IPS DF 19.7 (cell line): ENCODE measurements around the gene TMEM176A.
"Not testable (repeated sequence)": the region's sequence is repeated elsewhere in the genome, so short reads cannot be mapped to it uniquely, and the experiment has no call there.

Source experiments
- DNase-seq: peaks from one replicate; pipeline ENCODE4 v3.0.0-alpha.2; 2013; ENCODE audit warnings: low read depth, low spot score

TMEM176A gene, protein sequence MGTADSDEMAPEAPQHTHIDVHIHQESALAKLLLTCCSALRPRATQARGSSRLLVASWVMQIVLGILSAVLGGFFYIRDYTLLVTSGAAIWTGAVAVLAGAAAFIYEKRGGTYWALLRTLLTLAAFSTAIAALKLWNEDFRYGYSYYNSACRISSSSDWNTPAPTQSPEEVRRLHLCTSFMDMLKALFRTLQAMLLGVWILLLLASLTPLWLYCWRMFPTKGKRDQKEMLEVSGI

DNA sequence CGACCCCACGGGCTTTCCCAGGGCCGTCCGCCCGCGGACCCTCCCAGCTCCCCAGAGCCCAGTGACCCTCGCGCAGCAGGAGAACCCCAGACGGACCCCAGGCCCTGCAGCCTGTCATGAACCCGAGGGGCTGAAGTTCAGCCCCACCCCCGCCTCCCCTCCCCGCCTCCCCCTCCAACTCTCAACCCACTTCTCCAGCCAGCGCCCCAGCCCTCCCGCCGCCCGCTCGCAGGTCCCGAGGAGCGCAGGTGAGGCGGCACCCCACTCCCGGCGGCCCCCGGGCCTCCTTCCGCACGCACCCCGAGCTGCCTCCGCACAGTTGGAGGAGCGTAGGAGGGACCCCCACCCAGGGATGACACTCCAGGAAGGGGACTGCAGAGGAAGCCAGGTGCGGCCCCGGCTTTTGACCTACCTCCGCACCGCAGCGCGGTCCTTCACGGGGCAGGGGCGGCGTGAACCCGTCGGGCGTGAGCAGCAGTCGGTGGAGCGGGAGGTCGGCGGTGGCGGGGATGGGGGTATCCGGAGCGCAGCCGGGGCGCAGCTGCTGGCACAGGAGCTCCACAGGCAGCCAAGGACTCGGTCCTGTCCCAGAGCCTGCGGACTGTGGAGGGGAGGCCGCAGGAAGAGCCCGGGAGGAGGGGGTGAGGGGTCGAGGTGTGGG, at the start of gene TMEM176A:
Gene TMEM176A (plus strand): TSS at position 189 of the 661 bp plus-strand sequence. CDS start 782 bp downstream, outside the sequence.
- DNase-seq: no peak

DNA sequence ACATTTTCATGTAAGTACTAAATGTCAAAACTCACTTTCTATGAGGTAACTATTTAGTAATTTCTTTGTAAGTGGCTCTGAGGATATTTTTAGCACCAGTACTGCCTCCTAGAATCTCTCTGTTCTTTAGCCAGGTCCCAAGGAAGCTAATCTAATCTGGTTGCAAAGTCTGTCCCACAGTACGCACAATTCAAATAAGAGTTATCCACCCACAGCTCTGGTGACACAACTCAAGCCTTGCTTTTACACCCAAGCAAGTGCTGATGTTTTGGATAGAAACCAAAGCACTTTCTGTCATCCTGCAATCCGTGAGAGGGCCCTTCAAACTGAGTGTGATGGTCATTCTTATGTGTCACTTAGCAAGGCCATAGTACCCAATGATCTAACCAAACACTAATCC, 48.9 kb upstream of the TMEM176A start:
- no peak for DNase-seq

DNA sequence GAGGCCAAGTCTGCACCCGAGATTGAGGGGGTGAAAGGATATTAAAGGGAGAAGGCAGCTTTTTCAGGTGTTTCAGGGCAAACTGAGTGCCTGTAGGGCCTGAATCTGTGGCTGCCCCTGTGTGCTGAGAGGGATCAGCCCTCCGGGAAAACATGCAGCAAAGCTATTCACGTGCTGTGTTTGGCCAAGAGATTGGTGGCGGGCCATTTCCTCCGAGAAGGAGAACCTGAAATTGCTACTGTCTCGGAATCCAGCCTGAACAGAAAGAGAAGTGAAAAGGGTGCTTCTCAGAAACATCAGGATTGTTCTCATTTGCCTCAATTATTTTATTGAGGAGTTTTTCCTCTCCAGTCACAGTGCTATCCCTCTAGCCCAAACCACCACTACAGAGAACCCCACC, 47.3 kb upstream of the TMEM176A start:
- no peak for DNase-seq

DNA sequence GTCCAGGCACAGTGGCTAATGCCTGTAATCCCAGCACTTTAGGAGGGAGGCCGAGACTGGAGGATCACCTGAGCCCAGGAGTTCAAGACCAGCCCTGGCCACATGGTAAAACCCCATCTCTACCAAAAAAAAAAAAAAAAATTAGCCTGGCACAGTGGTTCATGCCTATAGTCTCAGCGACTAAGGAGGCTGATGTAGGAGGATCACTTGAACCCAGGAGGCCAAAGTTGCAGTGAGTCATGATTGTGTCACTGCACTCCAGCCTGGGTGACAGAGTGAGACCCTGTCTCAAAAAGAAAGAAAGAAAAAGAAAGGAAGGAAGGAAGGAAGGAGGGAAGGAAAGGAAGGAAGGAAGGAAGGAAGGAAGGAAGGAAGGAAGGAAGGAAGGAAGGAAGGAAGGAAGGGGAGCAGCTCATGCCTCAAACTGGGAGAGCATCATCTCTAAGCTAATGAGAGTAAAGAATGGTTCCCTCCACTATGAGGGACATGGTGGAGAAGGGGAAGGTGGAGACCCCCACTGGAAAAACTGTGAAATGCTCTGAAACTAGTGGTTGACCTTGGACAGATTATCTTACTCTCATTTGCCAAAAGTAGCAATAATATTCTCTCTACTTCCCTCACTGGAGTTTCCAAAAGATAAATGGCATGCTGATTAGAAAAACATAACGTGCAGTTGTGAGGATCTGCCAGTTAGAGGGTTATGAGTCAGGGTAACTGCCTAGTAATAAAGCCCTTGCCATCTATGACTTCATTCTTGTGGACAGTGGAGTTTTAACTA, 46.6 kb upstream of the TMEM176A start:
- DNase-seq: no peak

DNA sequence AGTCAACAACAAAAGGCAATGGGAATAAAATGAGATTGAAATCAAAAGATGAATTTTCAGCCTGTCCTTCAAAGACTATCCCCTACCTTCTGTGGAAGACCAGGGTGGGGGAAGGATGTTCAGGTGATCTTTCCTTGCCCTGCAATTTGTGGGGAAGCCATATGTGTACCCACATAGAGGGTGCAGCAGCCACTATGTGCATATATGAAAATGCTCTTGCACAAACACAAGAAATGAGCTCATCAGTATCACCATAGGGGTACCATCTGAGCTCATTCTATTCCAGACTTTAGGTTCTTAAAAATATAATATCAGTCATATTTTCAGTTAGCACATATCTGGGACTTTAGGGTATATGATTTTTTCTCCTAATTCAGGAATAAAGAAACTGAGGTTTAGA, 45.6 kb upstream of the TMEM176A start:
- DNase-seq: no peak

DNA sequence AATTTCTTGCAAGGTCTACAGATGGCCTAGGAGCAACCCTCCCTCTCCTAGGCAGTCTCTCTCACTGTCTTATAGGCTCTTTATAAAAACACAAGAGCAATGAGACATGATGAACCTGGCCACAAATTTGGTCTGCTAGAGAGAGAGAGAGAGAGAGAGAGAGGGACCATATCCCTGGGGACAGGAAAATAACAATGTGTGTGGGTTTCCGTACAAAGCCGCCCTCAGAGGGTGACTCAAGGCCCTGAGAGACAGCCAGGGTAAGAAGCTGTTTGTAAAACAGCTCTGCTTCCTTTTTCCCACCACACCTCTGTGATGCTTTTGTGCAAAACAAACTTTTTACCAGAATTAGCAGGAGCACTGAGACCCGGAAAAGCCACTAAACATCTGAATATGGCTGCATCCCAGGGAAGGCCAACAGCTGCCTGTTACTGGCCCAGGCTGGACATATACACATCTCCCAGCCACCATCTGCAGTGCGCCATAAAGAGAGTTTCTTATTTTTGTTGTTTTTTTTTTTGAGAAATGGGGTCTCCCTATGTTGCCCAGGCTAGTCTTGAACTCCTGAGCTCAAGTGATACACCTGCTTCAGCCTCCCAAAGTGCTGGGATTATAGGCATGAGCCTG, 45.0 kb upstream of the TMEM176A start:
- no peak for DNase-seq

DNA sequence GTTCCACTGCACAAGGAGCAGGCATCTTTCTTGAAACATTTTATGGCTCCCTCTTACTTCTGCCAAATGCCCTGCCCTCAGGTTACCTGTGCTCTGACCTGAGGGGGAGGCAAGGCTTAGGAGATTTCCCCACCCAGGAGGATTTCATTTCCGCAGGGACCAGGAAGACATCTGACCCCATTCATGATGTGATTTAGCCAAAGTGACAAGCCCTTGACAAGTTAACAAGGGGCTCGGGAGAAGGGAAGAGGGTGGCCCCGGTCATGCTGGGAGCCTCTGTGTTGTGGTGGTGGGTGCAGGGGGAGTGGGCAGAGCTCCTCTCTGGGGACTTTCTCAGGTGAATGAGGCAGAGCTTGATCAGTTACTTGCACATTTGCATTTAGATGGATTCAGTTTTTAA, 44.4 kb upstream of the TMEM176A start:
- DNase-seq: no peak

DNA sequence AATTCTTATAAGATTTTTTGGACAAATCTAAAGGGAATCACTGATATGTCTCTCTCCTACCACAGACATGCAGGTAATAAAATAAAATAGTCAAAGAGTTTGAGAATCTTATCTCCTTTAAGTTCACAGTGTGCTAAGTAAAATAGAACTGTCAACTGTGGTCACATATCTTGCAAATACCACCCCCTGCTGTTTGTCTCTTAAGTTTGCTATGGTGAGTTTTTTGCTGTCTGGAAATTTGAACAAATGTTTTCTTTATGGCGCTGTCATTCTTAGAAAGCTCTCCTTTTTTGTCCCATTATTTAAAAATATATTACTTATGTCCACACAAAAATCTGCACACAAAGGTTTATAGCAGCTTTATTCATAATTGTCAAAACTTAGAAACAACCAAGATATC, 43.7 kb upstream of the TMEM176A start:
- DNase-seq: no peak

DNA sequence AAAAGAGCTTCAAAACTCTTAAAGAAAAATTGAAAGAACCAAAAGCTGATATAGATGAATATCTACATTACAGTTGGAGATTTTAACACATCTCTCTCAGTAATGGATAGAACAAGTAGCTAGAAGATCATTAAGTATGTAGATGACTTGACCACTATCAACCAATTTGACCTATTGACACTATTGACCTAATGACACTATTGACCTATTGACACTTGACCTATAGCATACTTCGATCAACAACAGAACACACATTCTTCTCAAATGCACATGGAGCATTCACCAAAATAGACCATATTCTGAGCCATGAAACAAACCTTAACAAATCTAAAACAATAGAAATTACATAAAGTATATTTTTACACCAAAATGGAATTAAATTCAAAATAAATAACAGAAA, 41.1 kb upstream of the TMEM176A start:
- no peak for DNase-seq

DNA sequence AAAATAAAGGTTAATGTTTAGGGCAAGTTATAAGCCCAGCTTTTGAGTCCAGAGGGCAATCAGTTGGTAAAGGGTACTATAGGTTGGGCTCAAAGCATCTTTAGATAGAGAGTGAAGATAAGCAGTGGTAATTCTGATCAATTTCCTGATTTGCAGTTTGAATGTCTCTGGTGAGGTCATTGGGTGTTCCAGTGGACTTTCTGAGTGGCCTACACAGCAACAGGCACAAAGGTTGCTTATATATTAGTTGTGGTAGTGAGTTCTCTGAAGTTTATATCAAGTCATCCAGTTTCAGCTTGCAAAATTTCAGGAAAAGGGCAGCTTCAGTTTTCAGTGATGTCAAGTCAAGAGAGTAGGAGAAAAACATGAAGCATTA, 34.2 kb upstream of the TMEM176A start:
- no peak for DNase-seq

DNA sequence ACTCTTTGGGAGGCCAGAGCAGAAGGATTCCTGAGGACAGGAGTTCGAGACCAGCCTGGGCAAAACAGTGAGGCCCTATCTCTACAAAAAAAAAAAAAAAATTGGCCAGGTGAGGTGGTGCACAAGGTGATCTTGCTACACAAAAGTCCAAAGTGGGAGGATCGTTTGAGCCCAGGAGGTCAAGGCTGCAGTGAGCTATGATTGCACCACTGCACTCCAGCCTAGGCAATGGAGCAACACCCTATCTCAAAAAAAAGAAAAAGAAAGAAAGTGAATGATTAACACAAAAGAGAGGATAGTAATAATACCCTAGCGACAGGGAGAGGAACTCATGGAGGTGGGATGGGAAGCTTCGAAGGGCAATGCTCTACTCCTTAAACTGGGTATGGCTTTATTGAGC, 30.8 kb upstream of the TMEM176A start:
- no peak for DNase-seq

DNA sequence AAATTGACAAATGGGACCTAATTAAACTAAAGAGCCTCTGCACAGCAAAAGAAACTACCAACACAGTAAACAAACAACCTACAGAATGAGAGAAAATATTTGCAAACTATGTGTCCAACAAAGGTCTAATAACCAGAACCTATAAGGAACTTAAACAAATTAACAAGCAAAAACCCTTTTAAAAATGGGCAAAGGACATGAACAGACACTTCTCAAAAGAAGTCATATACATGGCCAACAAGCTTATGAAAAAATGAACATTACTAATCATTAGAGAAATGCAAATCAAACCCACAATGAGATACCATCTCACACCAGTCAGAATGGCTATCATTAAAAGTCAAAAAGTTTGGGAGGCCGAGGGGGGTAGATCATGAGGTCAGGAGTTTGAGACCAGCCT, 26.4 kb upstream of the TMEM176A start:
- DNase-seq: not testable (repeated sequence)

DNA sequence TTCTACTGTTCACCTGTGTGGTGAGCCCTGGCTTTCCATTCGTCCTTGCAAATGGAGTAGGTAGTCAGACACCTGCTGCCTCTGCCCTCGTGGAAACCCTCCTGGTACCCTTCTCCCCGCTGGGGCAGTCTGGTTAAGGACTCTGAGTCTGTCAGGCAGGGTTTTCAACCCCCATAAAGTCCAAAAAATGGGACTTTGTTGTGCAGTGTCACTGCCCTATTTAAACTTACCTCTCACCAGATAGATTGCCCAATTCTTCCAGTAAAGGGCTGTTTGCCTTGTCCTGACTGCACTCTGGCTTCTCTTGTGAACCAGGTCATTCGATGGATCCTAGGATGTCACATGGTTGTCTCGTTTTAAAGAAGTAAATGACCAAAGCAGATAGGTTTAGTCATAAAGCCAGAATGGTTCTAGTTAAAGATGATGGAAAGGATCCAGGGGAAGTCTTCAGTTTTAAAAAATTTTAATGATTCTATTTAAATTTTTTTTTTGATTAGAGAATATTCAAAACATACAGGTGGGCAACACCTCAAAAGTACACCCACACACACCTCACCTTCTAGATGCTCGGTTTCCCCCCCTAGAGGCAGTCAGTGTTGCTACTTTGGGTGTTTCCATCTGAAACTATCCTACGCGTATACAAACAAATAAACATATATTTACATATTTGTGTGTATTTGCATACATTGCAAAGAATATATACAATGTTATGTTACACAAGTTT, 22.4 kb upstream of the TMEM176A start:
- DNase-seq: no peak

DNA sequence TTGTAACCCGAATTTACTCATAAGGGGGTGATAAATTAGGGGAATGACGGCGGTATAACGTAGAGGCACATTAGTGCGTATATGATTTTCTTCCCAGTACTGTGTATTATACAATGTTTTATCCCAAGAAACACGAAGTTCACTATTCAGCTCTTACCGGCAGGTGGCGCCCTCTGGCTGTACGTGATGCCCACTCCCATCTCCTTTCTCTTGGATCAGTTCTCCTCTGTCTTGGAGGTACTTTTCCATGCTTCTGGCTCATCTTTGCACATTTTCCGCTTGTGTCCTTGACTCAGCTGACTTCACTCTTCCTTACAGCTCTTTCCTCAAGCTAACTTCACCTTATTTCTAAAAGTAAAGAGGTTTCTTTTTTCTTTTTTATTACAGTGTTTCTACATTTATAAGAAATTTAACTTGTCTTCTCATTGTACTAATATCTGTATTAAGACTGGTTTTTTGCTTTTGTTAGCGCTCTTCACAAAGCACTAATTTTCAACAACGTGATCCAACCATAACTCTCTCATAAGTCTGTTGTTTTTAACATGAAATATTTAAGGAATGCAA, 21.7 kb upstream of the TMEM176A start:
- DNase-seq: no peak

DNA sequence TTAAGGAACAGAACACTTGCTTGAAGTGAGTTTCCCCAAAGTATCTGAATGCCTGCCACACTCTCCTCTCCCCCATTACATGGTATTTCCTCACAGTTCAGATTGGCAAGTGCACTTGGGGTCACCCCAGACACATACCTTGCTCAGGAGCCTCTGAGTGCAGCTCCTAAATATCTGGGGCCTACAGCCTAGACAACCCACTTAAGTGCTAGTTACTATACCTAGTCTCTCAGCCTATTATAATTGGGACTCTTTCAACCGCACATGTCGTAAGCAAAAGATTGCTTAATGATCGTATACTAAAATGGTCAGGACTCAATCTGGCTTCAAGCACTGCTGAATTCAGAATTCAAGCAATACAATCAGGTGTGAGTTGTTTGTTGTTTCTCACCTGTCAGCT, 20.3 kb upstream of the TMEM176A start:
- DNase-seq: no peak

DNA sequence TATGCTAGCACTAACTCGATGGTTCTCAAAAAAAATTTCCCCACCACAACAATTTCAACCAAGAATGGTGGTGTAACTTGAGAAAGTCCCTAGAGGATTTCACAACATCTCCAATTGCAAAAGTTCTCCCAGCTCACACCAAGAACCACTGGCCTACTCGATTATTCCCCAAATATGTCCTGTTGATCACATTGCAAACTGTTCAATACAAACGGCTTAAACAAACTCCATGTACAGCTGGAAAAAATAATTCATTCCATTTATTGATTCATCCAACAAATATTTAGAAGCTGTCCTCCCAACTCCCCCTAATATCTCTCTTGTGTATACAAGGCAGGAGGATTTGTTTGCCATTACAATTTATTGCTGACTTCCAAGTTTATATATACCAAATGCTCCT, 19.5 kb upstream of the TMEM176A start:
- no peak for DNase-seq

DNA sequence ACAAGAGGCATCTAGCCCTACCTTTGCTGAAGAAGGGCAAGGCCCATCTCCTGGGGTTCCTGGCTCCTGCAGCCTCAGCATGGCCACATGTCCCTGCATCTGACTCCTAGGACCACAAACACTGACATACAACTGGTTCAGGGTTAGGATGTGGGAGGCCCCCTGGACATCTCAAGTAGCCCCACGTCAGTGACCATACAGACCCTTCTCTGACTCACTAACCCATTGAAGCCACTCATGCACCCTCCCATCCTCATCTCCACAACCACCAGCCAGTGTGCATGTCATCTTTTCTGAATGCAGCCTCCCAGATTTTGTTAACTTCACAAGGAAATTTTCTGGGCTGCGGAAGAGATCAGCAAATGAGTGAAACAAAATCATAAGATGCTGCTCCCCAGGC, 18.6 kb upstream of the TMEM176A start:
- no peak for DNase-seq

DNA sequence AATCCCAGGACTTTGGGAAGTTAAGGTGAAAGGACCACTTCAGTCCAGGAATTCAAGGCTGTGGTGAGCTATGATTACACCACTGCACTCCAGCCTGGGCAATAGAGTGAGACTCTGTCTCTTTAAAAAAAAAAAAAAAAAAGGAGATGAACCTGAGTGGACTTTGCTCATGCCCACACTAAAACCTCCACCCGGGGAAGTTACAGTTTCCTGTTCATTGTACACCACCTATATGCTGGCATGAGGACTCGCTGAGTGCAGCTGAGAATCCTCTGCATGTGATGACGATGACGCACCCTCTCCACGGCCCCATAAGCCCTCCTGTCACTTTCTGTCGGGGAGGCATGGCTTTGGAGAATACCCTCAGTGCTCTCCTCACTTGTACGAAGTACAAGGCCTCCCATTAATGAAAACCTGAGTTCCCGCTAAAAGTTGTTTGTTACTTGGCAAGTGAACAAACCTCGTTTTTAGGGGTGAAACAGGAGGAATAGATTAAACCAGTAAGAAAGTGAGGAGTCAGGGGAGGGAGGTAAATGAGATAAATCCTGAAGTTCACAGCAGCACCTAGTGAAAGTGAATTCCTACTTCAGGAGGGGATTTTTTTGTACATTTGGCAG, 16.3 kb upstream of the TMEM176A start:
- DNase-seq: no peak

DNA sequence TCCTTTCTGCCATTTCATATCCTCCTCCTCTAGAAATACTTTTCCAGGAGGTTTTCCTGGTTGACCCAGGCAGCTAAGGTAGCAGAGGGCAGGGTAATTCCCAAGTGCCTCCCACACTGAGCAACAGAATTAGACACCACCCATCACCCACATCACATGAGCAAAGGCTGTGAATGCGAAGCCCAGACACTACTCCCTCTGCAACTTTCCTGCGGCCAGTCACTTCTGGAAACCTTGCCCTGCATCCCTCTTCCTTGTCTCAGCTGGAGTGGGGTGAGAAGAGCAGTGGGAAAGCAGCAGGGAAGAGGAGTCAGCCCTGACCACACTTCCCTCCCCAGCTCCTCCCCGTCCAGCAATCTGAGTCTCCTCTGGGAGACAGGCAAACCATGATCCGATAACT, 15.6 kb upstream of the TMEM176A start:
- no peak for DNase-seq

DNA sequence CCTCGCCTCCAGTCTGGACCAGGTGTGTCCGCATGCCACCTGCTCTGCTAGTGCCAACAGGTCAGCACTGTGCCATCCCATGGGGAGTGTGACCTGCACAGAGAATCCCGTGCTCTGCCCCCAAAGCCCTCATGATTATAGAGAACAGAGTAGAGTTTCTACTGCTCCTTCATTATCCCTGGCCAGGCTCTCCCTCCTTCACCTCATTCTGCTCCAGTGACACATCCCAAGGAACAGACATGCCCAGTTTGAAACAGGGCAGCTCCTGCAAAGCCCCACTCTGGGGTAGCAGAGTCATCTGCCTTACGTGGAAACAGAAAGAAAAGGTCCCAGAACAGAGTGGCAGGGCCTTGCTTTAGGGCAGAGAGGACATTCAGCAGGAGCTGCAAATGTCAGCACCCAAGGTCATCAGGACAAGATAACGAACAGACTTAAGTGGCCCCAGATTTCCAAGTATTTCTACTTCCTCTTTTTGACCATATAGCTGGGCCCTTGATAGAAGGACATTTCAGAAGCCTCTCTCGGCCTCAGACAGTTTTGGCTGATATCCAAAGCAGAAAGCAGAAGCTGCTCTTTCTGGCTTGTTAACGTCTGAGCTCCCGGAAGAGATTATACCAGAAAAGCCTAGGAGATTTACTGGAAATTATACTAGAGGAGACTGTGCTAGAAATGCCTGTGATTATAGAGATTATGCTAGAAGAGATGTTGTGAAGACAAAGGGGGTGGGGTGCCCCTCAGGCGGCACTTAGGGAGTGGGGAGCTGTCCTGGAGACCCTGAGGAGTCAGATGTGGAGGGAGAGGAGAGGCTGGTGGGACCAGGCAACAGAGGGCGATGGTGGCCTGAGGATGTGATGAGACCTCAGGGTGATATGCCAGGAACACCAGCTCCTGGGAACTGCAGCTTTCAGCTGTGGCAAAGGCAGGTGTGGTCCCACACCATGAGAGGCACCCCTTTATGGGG, 13.0 kb upstream of the TMEM176A start:
- no peak for DNase-seq
